Right atrium auricular region (tissue), 2 donors: ENCODE measurements around the gene FAAP100. TPM values are rescaled to one million over a fixed set of nuclear protein-coding genes. Genes with fewer than 3 reads are reported as not detected.

ENCODE experiments used
- DNase-seq: peaks from one replicate; pipeline ENCODE4 v3.0.0-alpha.2; 2019; ENCODE audit warnings: low spot score
- H3K27ac ChIP-seq, 2 donors: fragments of 200-600 bp; sonication (generic); 1 replicate in 1 of 2; 2 replicates in 1 of 2; pipeline ENCODE4 v1.5.1; 2016 to 2019
- H3K27me3 ChIP-seq, 2 donors: fragments of 200-600 bp; sonication (generic); one replicate each; pipeline versions ENCODE4 v1.5.1 to v1.6.0; 2017 to 2019
- H3K36me3 ChIP-seq: fragments of 200-600 bp; sonication (generic); one replicate; pipeline ENCODE4 v1.5.1; 2016
- H3K4me1 ChIP-seq, 2 donors: fragments of 200-600 bp; sonication (generic); one replicate each; pipeline versions ENCODE4 v1.5.1 to v1.6.0; 2017 to 2019
- H3K4me3 ChIP-seq, 2 donors: fragments of 200-600 bp; sonication (generic); 1 replicate in 1 of 2; 2 replicates in 1 of 2; pipeline ENCODE4 v1.5.1; 2017 to 2019; ENCODE audit warnings: mild to moderate bottlenecking in 1 of 2, moderate library complexity in 1 of 2
- H3K9me3 ChIP-seq, 2 donors: fragments of 200-600 bp; sonication (generic); one replicate each; pipeline ENCODE4 v1.5.1; 2019
- CTCF ChIP-seq, 2 donors: fragments of 200-600 bp; sonication (generic); IDR thresholded peaks; one replicate each; pipeline ENCODE4 v1.5.1; 2019; ENCODE audit warnings: antibody characterized with exemption in 2 of 2
- total RNA-seq, 2 donors: library from RNA; depleted of rRNA; stranded (reverse); fragments of >200 nt; gene quantifications; one replicate each; pipeline ENCODE4 v1.1.0, GENCODE V29; 2016

The FAAP100 gene
- total RNA-seq, 2 donors from 2014 or later, result 12.8 to 13.7 TPM

- Histone ChIP-seq H3K27ac (no peak overlapping the region), H3K36me3 (peaks cover 34% of the 10 kb centered on the region), H3K4me1 (peaks cover 0 to 38% of the 10 kb centered on the region in 2 donors), H3K27me3 (no peaks in the 10 kb centered on the region), H3K4me3 (no peak overlapping the region), H3K9me3 (no peaks in the 10 kb centered on the region)
- no peak for DNase-seq
- no peak for TF ChIP-seq CTCF (IDR thresholded peaks at IDR 0.05)
Measured at GRCh38 chr17:81574643-81574956, 22.4 kb upstream of the FAAP100 start.

DNA sequence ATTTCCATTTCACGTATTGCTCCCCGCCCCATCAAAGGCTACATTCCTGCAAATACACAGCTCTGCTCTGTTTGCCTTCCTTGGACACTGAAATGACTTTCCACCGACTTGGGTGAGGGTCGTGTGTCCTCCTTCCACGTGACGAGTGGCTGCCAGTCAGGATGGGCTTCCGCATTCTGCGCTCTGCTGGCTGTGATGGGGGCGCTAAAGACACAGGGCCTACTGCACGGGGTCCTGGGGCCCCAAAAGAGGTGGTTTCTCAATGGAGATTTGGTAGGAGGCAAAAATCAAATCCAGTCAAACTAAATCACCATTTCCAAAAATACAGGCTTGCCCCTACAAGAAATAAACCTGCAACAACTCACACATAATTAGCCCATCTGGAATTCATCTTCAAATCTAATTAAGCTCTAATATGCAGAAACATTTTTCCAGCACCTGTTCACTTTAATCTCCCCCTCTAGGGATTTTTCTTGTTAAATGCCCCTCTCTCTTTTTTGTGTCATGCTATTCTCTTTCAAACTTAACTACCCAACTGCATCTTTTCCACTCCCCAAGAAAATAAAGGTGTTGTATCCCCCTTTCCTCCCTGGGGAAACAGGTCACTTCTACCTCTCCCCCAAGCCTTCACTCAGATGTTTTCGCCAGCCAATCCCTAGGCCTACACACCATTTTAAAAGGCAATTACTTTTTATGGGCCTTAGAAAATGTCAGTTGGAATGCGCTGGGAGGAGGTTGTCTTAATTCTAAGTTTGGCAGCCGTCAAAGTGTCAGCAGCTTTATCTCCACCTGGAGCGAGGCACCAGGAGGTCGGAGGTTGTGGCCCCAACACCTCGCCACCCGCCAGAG, 21.9 kb upstream of the FAAP100 start:
- peaks cover 39% of the 10 kb centered on the region for H3K36me3 ChIP-seq

GRCh38 chr17:81572563-81573168, 20.5 kb upstream of the FAAP100 start:
- H3K9me3 ChIP-seq, result no peaks in the 10 kb centered on the region
- DNase-seq, result no peak
- H3K27ac ChIP-seq, result no peak overlapping the region
- no peak for TF ChIP-seq CTCF (IDR thresholded peaks at IDR 0.05)
- no peak overlapping the region for H3K4me3 ChIP-seq
- H3K27me3 ChIP-seq, result no peaks in the 10 kb centered on the region
- peaks cover 48% of the 10 kb centered on the region for H3K36me3 ChIP-seq
- peaks cover 0 to 34% of the 10 kb centered on the region in 2 donors for H3K4me1 ChIP-seq

More for the DNA sequence above, 21.9 kb upstream of the FAAP100 start:
- no peaks in the 10 kb centered on the region for H3K27me3 ChIP-seq
- no peak for TF ChIP-seq CTCF (IDR thresholded peaks at IDR 0.05)
- no peak for DNase-seq
- no peak overlapping the region for H3K4me3 ChIP-seq
- no peaks in the 10 kb centered on the region for H3K9me3 ChIP-seq
- H3K4me1 ChIP-seq, result peaks cover 0 to 35% of the 10 kb centered on the region in 2 donors
- H3K27ac ChIP-seq, result no peak overlapping the region

GRCh38 chr17:81570964-81571363, 18.8 kb upstream of the FAAP100 start:
- no peak for DNase-seq
- no peak for TF ChIP-seq CTCF (IDR thresholded peaks at IDR 0.05)

GRCh38 chr17:81569986-81570514, 17.9 kb upstream of the FAAP100 start:
- Histone ChIP-seq H3K27me3 (no peaks in the 10 kb centered on the region), H3K36me3 (peaks cover 57% of the 10 kb centered on the region), H3K4me1 (peaks cover 0 to 35% of the 10 kb centered on the region in 2 donors), H3K27ac (no peak overlapping the region), H3K4me3 (no peak overlapping the region), H3K9me3 (no peaks in the 10 kb centered on the region)
- DNase-seq, result no peak
- no peak for TF ChIP-seq CTCF (IDR thresholded peaks at IDR 0.05)

More at GRCh38 chr17:81570964-81571363, 18.8 kb upstream of the FAAP100 start:
- Histone ChIP-seq H3K4me1 (peaks cover 0 to 34% of the 10 kb centered on the region in 2 donors), H3K27ac (no peak overlapping the region), H3K36me3 (peaks cover 50% of the 10 kb centered on the region), H3K4me3 (no peak overlapping the region), H3K27me3 (no peaks in the 10 kb centered on the region), H3K9me3 (no peaks in the 10 kb centered on the region)
